GM18861 (cell line): ENCODE results near the gene NAP1L4.
A peak's percentile ranks its signal among the peaks of the same experiment; 100 is the strongest.
"Not testable (repeated sequence)": the region's sequence is repeated elsewhere in the genome, so short reads cannot be mapped to it uniquely, and the experiment has no call there.

Source experiments
- ATAC-seq: cut with Tn5 transposase; IDR thresholded peaks from one replicate; pipeline ENCODE4 v1.9.1; 2021; ENCODE audit not compliant: unreplicated experiment

NAP1L4 gene

DNA sequence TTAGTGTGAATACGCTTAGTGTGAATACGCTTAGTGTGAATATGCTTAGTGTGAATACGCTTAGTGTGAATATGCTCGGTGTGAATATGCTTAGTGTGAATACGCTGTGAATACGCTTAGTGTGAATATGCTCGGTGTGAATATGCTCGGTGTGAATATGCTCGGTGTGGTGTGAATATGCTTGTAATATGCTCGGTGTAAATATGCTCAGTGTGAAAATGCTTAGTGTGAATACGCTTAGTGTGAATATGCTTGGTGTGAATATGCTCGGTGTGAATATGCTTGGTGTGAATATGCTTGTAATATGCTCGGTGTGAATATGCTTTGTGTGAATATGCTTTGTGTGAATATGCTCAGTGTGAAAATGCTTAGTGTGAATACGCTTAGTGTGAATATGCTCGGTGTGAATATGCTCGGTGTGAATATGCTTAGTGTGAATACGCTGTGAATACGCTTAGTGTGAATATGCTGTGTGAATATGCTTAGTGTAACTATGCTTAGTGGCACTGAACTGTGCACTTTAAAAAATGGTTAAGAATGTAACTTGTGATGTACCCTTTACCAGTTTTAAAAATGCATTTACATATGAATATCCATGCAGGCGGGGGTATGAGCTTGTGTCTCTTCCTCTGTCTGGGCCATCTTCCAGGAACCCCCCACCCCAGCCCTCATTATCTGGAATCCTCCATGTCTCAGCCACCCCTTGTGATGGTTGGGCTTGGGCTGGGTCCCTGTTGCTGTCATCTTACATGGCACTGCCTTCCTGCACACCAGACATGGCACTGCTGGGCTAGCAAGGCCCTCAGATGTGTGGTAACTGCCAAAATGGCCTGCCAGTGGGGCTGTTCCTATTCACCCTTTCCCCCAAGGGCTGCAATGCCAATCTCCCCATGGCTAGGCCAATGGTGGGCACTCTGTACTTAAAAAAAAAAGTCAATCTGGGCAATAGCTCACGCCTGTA is 53.4 kb downstream of the NAP1L4 start:
- not testable (repeated sequence) for ATAC-seq

- ATAC-seq = not testable (repeated sequence)
Observed at GRCh38 chr11:2937641-2938457, 54.3 kb downstream of the NAP1L4 start.

DNA sequence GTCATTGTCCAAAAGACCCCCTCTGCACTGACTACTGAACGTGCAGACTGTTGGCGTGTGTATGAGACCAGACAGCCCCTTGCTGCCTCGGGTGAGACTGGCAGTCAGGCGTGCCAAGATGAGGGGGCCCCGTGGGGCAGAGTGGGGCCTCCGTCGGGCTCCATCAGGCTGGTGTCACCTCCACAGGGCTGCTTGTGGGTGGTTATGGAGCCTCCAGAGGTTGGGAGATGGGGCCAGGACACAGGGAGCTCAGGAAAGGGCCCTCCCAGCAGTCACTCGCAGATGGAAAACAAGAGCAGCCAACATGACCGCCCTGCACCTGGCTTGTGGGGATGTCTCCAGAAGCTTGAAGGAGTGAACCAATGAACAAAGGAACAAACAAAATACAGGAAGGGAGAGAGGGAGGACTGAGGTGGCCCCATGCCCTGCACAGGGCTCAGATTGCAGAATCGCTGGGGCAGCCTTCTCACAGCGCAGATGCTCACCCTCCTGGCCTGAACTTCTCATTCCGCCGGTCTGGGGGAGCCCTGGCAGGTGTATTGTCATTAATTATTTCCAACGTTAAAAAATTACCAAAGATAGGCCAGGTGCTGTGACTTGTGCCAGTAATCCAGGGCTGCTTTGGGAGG is 57.4 kb downstream of the NAP1L4 start:
- ATAC-seq = no peak

DNA sequence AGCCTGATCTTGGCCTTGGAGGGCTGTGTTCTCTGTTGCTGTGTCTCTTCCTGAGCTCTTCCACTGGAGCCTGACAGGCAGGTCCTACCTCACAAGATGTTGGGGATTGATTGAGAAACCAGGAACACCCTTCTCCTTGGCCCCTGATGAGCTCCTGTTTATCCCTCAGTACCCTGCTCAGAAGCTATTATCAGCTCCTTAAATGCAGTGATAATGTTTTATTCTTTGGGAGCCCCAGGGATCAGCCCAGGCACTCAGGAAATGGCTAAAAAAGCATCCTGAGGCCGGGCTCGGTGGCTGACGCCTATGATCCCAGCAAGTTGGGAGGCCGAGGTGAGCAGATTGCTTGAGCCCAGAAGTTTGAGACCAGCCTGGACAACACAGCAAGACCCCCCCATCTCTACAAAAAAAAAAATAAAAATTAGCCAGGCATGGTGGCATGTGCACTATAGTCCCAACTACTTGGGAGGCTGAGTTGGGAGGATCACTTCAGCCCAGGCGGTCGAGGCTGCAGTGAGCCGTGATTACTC is 58.0 kb downstream of the NAP1L4 start:
- ATAC-seq = no peak

- peak; percentile 34 for ATAC-seq
Observed at GRCh38 chr11:2933375-2934020, 58.6 kb downstream of the NAP1L4 start.

- ATAC-seq = no peak
Observed at GRCh38 chr11:2932850-2933251, 59.3 kb downstream of the NAP1L4 start.

DNA sequence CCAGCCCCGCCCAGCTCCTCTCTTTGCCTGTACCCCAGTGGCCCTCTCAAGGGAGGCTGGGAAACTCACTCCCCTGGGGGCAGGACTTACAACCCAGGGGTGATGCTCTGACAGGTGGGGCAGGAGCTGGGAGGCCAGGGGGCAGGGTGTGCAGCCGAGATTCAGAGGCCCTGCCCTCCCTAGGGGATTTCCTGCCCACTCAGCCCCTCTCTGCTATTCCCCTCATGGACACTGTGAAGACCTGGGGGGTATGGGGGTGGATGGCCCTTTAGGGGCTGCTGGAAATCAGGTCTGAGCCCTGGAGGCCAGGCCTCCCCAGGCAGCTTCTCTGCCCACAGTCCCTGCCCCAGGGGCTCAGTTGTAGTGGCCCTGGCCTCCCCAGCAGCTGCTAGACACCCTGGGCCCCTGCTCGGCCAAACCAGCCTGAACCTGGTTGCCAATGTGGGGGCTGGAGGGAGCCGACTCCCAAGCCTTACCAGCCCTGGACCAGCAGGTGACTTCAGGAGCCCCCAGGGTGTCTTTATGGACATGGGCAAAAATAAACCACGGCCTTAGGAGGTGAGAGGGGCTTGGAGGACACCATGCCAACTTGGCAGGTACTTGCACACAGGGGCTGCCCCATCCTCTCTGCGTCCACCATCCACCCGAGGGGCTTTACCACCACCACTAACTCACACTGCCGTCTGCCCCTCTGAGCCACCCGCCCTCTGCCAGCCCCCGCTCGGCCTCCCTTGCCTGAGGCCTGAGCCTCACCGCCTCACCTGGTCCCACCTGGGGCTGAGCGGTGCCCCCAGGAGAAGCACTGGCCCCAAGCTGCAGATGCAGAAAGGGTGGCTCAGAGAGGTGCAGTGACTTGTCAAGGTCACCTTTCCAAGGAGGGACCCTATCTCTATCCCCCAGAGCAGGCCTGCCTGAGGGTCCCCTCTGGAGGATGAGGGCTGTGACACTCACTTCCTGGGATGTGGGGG is 60.1 kb downstream of the NAP1L4 start:
- no peak for ATAC-seq

GRCh38 chr11:2931420-2931746 is 60.7 kb downstream of the NAP1L4 start:
- ATAC-seq = no peak

GRCh38 chr11:2930704-2931419 is 61.3 kb downstream of the NAP1L4 start:
- ATAC-seq = no peak

GRCh38 chr11:2929950-2930703 is 62.0 kb downstream of the NAP1L4 start:
- ATAC-seq = no peak

DNA sequence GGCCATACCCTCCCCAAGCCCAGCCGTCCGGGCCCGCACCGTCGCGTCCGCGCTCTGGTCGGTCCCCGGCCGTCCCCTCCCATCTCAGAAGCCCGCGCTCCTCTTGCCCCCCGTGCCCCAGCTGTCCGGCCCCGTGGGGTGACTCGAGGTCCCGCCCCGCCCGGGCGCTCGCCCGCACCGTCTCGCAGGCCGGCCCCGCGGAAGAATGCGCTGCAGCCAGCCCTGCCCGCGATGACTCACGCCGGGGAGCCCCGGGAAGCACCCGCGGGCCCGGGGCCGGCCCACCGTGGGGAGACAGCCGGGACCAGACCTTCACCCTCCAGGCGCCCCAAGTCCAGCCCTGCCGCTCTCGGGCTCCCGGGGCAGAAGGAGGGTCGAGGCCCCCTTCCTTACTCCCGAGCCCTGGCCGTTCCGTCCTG is 62.6 kb downstream of the NAP1L4 start:
- no peak for ATAC-seq

- ATAC-seq = no peak
Observed at GRCh38 chr11:2928605-2929530, 63.3 kb downstream of the NAP1L4 start, which contains the start of gene PHLDA2. PHLDA2 (minus strand) TSS chr11:2929420; CDS start chr11:2929364, 56 bp downstream.

GRCh38 chr11:2927851-2928604 is 64.1 kb downstream of the NAP1L4 start:
- no peak for ATAC-seq

- no peak for ATAC-seq
Observed at GRCh38 chr11:2927121-2927800, 64.9 kb downstream of the NAP1L4 start.

GRCh38 chr11:2926611-2927051 is 65.5 kb downstream of the NAP1L4 start:
- no peak for ATAC-seq
